Measurements from ENCODE around the gene INTS1. TPM values are rescaled to one million over a fixed set of nuclear protein-coding genes. Genes with fewer than 3 reads are reported as not detected.

Gene INTS1
- polyA plus RNA-seq, 1 experiment: 21.8 TPM

- H3K36me3 ChIP-seq (ENCODE audit: control insufficient read depth, insufficient read depth, low read length): peaks cover 49% of the 10 kb centered on the region
- H3K4me3 ChIP-seq (ENCODE audit: low read depth, low read length): no peak overlapping the region
- ChIA-PET POLR2A (interaction anchor here (0.5 kb wide), 1 partner anchor 32 kb away, joined by 4 read pairs; no protein-coding TSS in a partner anchor), CTCF (no interaction called here)
- no peak for TF ChIP-seq CTCF (IDR thresholded peaks at IDR 0.05; ENCODE audit: insufficient read depth, low read depth, low read length)
- H3K27me3 ChIP-seq (ENCODE audit: control insufficient read depth, insufficient read depth, low read length): no peaks in the 10 kb centered on the region
- DNase-seq (ENCODE audit: low read depth): no peak
Observed at GRCh38 chr7:1497293-1497927, 6.8 kb downstream of the INTS1 start.

- Histone ChIP-seq H3K36me3 (ENCODE audit: control insufficient read depth, insufficient read depth, low read length) (peaks cover 47% of the 10 kb centered on the region), H3K27me3 (ENCODE audit: control insufficient read depth, insufficient read depth, low read length) (no peaks in the 10 kb centered on the region), H3K4me3 (ENCODE audit: low read depth, low read length) (no peak overlapping the region)
- TF ChIP-seq CTCF (IDR thresholded peaks at IDR 0.05; ENCODE audit: insufficient read depth, low read depth, low read length): no peak
- POLR2A ChIA-PET: no interaction called here
- CTCF ChIA-PET: no interaction called here
- no peak for DNase-seq (ENCODE audit: low read depth)
Observed at GRCh38 chr7:1496531-1497292, 7.5 kb downstream of the INTS1 start.

- no peak for DNase-seq (ENCODE audit: low read depth)
- TF ChIP-seq CTCF (IDR thresholded peaks at IDR 0.05; ENCODE audit: insufficient read depth, low read depth, low read length): no peak
- ChIA-PET CTCF (no interaction called here), POLR2A (no interaction called here)
- Histone ChIP-seq H3K36me3 (ENCODE audit: control insufficient read depth, insufficient read depth, low read length) (peaks cover 46% of the 10 kb centered on the region), H3K4me3 (ENCODE audit: low read depth, low read length) (no peak overlapping the region), H3K27me3 (ENCODE audit: control insufficient read depth, insufficient read depth, low read length) (no peaks in the 10 kb centered on the region)
Observed at GRCh38 chr7:1495564-1496242, 8.5 kb downstream of the INTS1 start.

GRCh38 chr7:1494866-1495563 lies 9.2 kb downstream of the INTS1 start:
- Histone ChIP-seq H3K36me3 (ENCODE audit: control insufficient read depth, insufficient read depth, low read length) (peaks cover 42% of the 10 kb centered on the region), H3K27me3 (ENCODE audit: control insufficient read depth, insufficient read depth, low read length) (no peaks in the 10 kb centered on the region), H3K4me3 (ENCODE audit: low read depth, low read length) (no peak overlapping the region)
- TF ChIP-seq CTCF (IDR thresholded peaks at IDR 0.05; ENCODE audit: insufficient read depth, low read depth, low read length): no peak
- CTCF ChIA-PET: no interaction called here
- DNase-seq (ENCODE audit: low read depth): no peak
- POLR2A ChIA-PET: no interaction called here

GRCh38 chr7:1494447-1494846 lies 9.7 kb downstream of the INTS1 start:
- Histone ChIP-seq H3K36me3 (ENCODE audit: control insufficient read depth, insufficient read depth, low read length) (peaks cover 41% of the 10 kb centered on the region), H3K4me3 (ENCODE audit: low read depth, low read length) (no peak overlapping the region), H3K27me3 (ENCODE audit: control insufficient read depth, insufficient read depth, low read length) (no peaks in the 10 kb centered on the region)
- ChIA-PET CTCF (interaction anchor here (2.4 kb wide), 1 partner anchor 20 kb away, joined by 8 read pairs; no protein-coding TSS in a partner anchor), POLR2A (no interaction called here)
- TF ChIP-seq CTCF (IDR thresholded peaks at IDR 0.05; ENCODE audit: insufficient read depth, low read depth, low read length): no peak
- no peak for DNase-seq (ENCODE audit: low read depth)
